HG03342 (cell line): ENCODE measurements around the gene TCF12.
"Not testable (repeated sequence)": the region's sequence is repeated elsewhere in the genome, so short reads cannot be mapped to it uniquely, and the experiment has no call there.

Experiments
- ATAC-seq: cut with Tn5 transposase; IDR thresholded peaks from one replicate; pipeline ENCODE4 v1.9.1; 2021; ENCODE audit warnings: mild to moderate bottlenecking, moderate library complexity; ENCODE audit not compliant: unreplicated experiment

Gene TCF12

GRCh38 chr15:56943403-56943802 is 25.0 kb downstream of the TCF12 start:
- no peak for ATAC-seq

GRCh38 chr15:56944485-56944884 is 26.0 kb downstream of the TCF12 start:
- ATAC-seq = no peak

GRCh38 chr15:56946150-56946549 is 27.7 kb downstream of the TCF12 start:
- no peak for ATAC-seq

- no peak for ATAC-seq
These were observed 29.7 kb downstream of the TCF12 start for GRCh38 chr15:56948000-56948763.

GRCh38 chr15:56948764-56949101 is 30.3 kb downstream of the TCF12 start:
- no peak for ATAC-seq

GRCh38 chr15:56950979-56951378 is 32.5 kb downstream of the TCF12 start:
- peak; percentile 90 for ATAC-seq

- ATAC-seq = no peak
These were observed 35.3 kb downstream of the TCF12 start for GRCh38 chr15:56953790-56954189.

GRCh38 chr15:56955011-56955410 is 36.6 kb downstream of the TCF12 start:
- not testable (repeated sequence) for ATAC-seq

GRCh38 chr15:56956538-56956937 is 38.1 kb downstream of the TCF12 start:
- no peak for ATAC-seq

GRCh38 chr15:56957812-56958406 is 39.5 kb downstream of the TCF12 start:
- no peak for ATAC-seq

- no peak for ATAC-seq
These were observed 40.8 kb downstream of the TCF12 start for GRCh38 chr15:56959318-56959648.

- ATAC-seq = no peak
These were observed 41.7 kb downstream of the TCF12 start for GRCh38 chr15:56960116-56960515.

- no peak for ATAC-seq
These were observed 44.7 kb downstream of the TCF12 start for GRCh38 chr15:56963126-56963525.

- no peak for ATAC-seq
These were observed 45.3 kb downstream of the TCF12 start for GRCh38 chr15:56963710-56964109.

GRCh38 chr15:56964182-56964581 is 45.7 kb downstream of the TCF12 start:
- ATAC-seq = no peak

- ATAC-seq = no peak
These were observed 47.0 kb downstream of the TCF12 start for GRCh38 chr15:56965231-56966013.

GRCh38 chr15:56967336-56967735 is 48.9 kb downstream of the TCF12 start:
- ATAC-seq = no peak

GRCh38 chr15:56968256-56968655 is 49.8 kb downstream of the TCF12 start:
- ATAC-seq = no peak

- no peak for ATAC-seq
These were observed 50.4 kb downstream of the TCF12 start for GRCh38 chr15:56968821-56969220.

- no peak for ATAC-seq
These were observed 50.9 kb downstream of the TCF12 start for GRCh38 chr15:56969265-56969895.

- no peak for ATAC-seq
These were observed 53.1 kb downstream of the TCF12 start for GRCh38 chr15:56971571-56971970.

GRCh38 chr15:56972016-56972415 is 53.6 kb downstream of the TCF12 start:
- no peak for ATAC-seq
